ENCODE measurements around the gene DPYSL4. TPM values are rescaled to one million over a fixed set of nuclear protein-coding genes. Genes with fewer than 3 reads are reported as not detected.

The DPYSL4 gene
- total and polyA plus RNA-seq, 2 experiments from 2014 or later, result 2.1 TPM

- in situ Hi-C loops (cut with MboI), result no loop called here
- WGBS, 2 experiments (ENCODE audit: low coverage in 1 of 2, low lambda C conversion rate in 2 of 2, missing lambda C conversion rate in 2 of 2), result 53 to 54% methylated on average over 18 to 19 of the region's 20 CpGs
Measured at GRCh38 chr10:132164761-132165278, 21.9 kb upstream of the DPYSL4 start.

GRCh38 chr10:132165416-132165980, 21.2 kb upstream of the DPYSL4 start:
- no peaks in the 10 kb centered on the region for H3K79me2 ChIP-seq (ENCODE audit: insufficient read depth)
- no peaks in the 10 kb centered on the region for H3F3A ChIP-seq (ENCODE audit: insufficient read depth)
- in situ Hi-C loops (cut with MboI), result no loop called here
- no peak overlapping the region for H3K9ac ChIP-seq
- no peaks in the 10 kb centered on the region for H4K20me1 ChIP-seq (ENCODE audit: insufficient read depth)
- H3K27me3 ChIP-seq (replicated peaks; ENCODE audit: insufficient read depth), result no peaks in the 10 kb centered on the region
- H3K9me3 ChIP-seq (ENCODE audit: low read depth), result no peaks in the 10 kb centered on the region
- no peak overlapping the region for H3K4me3 ChIP-seq
- DNase-seq, result no peak
- no peaks in the 10 kb centered on the region for H3K4me1 ChIP-seq (ENCODE audit: insufficient read depth)
- WGBS, 2 experiments (ENCODE audit: low coverage in 1 of 2, low lambda C conversion rate in 2 of 2, missing lambda C conversion rate in 2 of 2), result 70 to 73% methylated on average over 21 of the region's 21 CpGs
- no peaks in the 10 kb centered on the region for H3K36me3 ChIP-seq (ENCODE audit: low read depth)
- no peak overlapping the region for H3K4me2 ChIP-seq (ENCODE audit: unreplicated experiment)
- no peak overlapping the region for H3K27ac ChIP-seq
- no peak overlapping the region for H2AFZ ChIP-seq
- no peak for TF ChIP-seq EZH2 (IDR thresholded peaks at IDR 0.05; ENCODE audit: insufficient read depth, poor library complexity, severe bottlenecking)
- TF ChIP-seq EZH2phosphoT487 (IDR thresholded peaks at IDR 0.05; ENCODE audit: insufficient read depth, low read depth), result no peak
- no peaks in the 10 kb centered on the region for H3K9me2 ChIP-seq (ENCODE audit: insufficient read depth)

More at GRCh38 chr10:132164761-132165278, 21.9 kb upstream of the DPYSL4 start:
- Histone ChIP-seq H3K27ac (no peak overlapping the region), H2AFZ (no peak overlapping the region), H4K20me1 (ENCODE audit: insufficient read depth) (no peaks in the 10 kb centered on the region), H3K4me2 (ENCODE audit: unreplicated experiment) (no peak overlapping the region), H3K9me2 (ENCODE audit: insufficient read depth) (no peaks in the 10 kb centered on the region), H3F3A (ENCODE audit: insufficient read depth) (no peaks in the 10 kb centered on the region), H3K4me1 (ENCODE audit: insufficient read depth) (no peaks in the 10 kb centered on the region), H3K9me3 (ENCODE audit: low read depth) (no peaks in the 10 kb centered on the region), H3K36me3 (ENCODE audit: low read depth) (no peaks in the 10 kb centered on the region), H3K4me3 (no peak overlapping the region), H3K9ac (no peak overlapping the region), H3K79me2 (ENCODE audit: insufficient read depth) (no peaks in the 10 kb centered on the region), H3K27me3 (replicated peaks; ENCODE audit: insufficient read depth) (no peaks in the 10 kb centered on the region)
- TF ChIP-seq EZH2 (IDR thresholded peaks at IDR 0.05; ENCODE audit: insufficient read depth, poor library complexity, severe bottlenecking), result no peak
- TF ChIP-seq EZH2phosphoT487 (IDR thresholded peaks at IDR 0.05; ENCODE audit: insufficient read depth, low read depth), result no peak
- no peak for DNase-seq

GRCh38 chr10:132166216-132166950, 20.4 kb upstream of the DPYSL4 start:
- Histone ChIP-seq H3K9ac (no peak overlapping the region), H3K4me1 (ENCODE audit: insufficient read depth) (no peaks in the 10 kb centered on the region), H3K27me3 (replicated peaks; ENCODE audit: insufficient read depth) (no peaks in the 10 kb centered on the region), H3K9me2 (ENCODE audit: insufficient read depth) (no peaks in the 10 kb centered on the region), H4K20me1 (ENCODE audit: insufficient read depth) (no peaks in the 10 kb centered on the region), H3K4me2 (ENCODE audit: unreplicated experiment) (no peak overlapping the region), H3K79me2 (ENCODE audit: insufficient read depth) (no peaks in the 10 kb centered on the region), H3K4me3 (no peak overlapping the region), H3K36me3 (ENCODE audit: low read depth) (no peaks in the 10 kb centered on the region), H2AFZ (no peak overlapping the region), H3K27ac (no peak overlapping the region), H3K9me3 (ENCODE audit: low read depth) (no peaks in the 10 kb centered on the region), H3F3A (ENCODE audit: insufficient read depth) (no peaks in the 10 kb centered on the region)
- whole genome bisulfite sequencing, 2 experiments (ENCODE audit: low coverage in 1 of 2, low lambda C conversion rate in 2 of 2, missing lambda C conversion rate in 2 of 2), result 68 to 69% methylated on average over 22 of the region's 23 CpGs
- TF ChIP-seq EZH2phosphoT487 (IDR thresholded peaks at IDR 0.05; ENCODE audit: insufficient read depth, low read depth), result no peak
- TF ChIP-seq EZH2 (IDR thresholded peaks at IDR 0.05; ENCODE audit: insufficient read depth, poor library complexity, severe bottlenecking), result no peak
- DNase-seq, result no peak
- in situ Hi-C loops (cut with MboI), result no loop called here

- no peak overlapping the region for H3K9ac ChIP-seq
- 67 to 69% methylated on average over 22 of the region's 22 CpGs for WGBS, 2 experiments (ENCODE audit: low coverage in 1 of 2, low lambda C conversion rate in 2 of 2, missing lambda C conversion rate in 2 of 2)
- H3K27me3 ChIP-seq (replicated peaks; ENCODE audit: insufficient read depth), result 0 out of 2 replicates have a peak, but pooled peaks cover 4% of the 10 kb centered on the region
- no peak overlapping the region for H2AFZ ChIP-seq
- H3K79me2 ChIP-seq (ENCODE audit: insufficient read depth), result no peaks in the 10 kb centered on the region
- TF ChIP-seq EZH2phosphoT487 (IDR thresholded peaks at IDR 0.05; ENCODE audit: insufficient read depth, low read depth), result no peak
- TF ChIP-seq EZH2 (IDR thresholded peaks at IDR 0.05; ENCODE audit: insufficient read depth, poor library complexity, severe bottlenecking), result no peak
- no peaks in the 10 kb centered on the region for H3K9me3 ChIP-seq (ENCODE audit: low read depth)
- no peaks in the 10 kb centered on the region for H4K20me1 ChIP-seq (ENCODE audit: insufficient read depth)
- H3K9me2 ChIP-seq (ENCODE audit: insufficient read depth), result no peaks in the 10 kb centered on the region
- no peak overlapping the region for H3K4me3 ChIP-seq
- DNase-seq, result no peak
- H3K27ac ChIP-seq, result no peak overlapping the region
- no peaks in the 10 kb centered on the region for H3K36me3 ChIP-seq (ENCODE audit: low read depth)
- no peaks in the 10 kb centered on the region for H3K4me1 ChIP-seq (ENCODE audit: insufficient read depth)
- H3K4me2 ChIP-seq (ENCODE audit: unreplicated experiment), result no peak overlapping the region
- H3F3A ChIP-seq (ENCODE audit: insufficient read depth), result no peaks in the 10 kb centered on the region
- in situ Hi-C loops (cut with MboI), result no loop called here
Measured at GRCh38 chr10:132167041-132167674, 19.6 kb upstream of the DPYSL4 start.

Data from GM23248 (cell line).